SH-SY5Y (cell line): Measurements from ENCODE around the gene KIFC3.

Experiments used
- GATA2 ChIP-seq: IDR thresholded peaks from 2 replicates; pipeline ENCODE4 v1.6.1; 2011; ENCODE audit warnings: mild to moderate bottlenecking, low read depth, low read length
- GATA3 ChIP-seq: IDR thresholded peaks from 2 replicates; pipeline ENCODE4 v1.6.1; 2011; ENCODE audit warnings: low read depth, mild to moderate bottlenecking, low read length, moderate library complexity

GRCh38 chr16:57829969-57830360 lies 27.7 kb upstream of the KIFC3 start:
- TF ChIP-seq GATA2 (no peak), GATA3 (no peak)
